GM12892 (cell line): ENCODE results near the gene HOXC10.

Experiments
- DNase-seq: peaks from one replicate; pipeline ENCODE4 v3.0.0; 2011; ENCODE audit not compliant: insufficient read length
- FAIRE-seq: peaks from 2 replicates; lab custom pipeline; 2011; peaks lifted over from hg19 to GRCh38; lab: Jason Lieb, UNC
- POLR2A ChIP-seq: IDR thresholded peaks from 2 replicates; pipeline ENCODE4 v1.6.1; 2011; ENCODE audit warnings: low read depth, low read length, control low read depth
- POLR2AphosphoS5 ChIP-seq: IDR thresholded peaks from 2 replicates; pipeline ENCODE4 v1.6.1; 2011; ENCODE audit warnings: low read depth, low read length, control low read depth
- TAF1 ChIP-seq: IDR thresholded peaks from 2 replicates; pipeline ENCODE4 v1.6.1; 2011; ENCODE audit warnings: low read depth, mild to moderate bottlenecking, control low read depth, low read length, borderline replicate concordance

HOXC10 gene

DNA sequence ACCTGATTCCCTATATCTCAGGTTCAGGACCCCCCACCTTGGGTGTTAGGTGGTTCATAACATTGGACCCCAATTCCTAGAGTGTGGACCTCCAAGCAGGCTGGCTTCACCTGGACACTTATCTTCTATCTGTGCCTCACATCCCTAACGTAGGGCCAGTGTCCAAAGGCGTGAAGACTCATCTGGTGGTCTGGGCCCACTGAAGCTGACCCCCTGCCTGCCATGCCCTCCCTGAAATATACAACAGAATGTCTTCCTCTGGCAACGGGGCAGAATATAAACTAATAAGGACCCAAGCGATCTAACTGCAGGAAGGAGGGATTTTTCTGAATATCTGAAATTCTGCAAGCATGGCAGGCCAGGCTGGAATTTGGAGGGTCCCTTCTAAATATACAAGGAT is 40.7 kb upstream of the HOXC10 start:
- no peak for FAIRE-seq
- no peak for TF ChIP-seq POLR2AphosphoS5
- TF ChIP-seq TAF1 = no peak

DNA sequence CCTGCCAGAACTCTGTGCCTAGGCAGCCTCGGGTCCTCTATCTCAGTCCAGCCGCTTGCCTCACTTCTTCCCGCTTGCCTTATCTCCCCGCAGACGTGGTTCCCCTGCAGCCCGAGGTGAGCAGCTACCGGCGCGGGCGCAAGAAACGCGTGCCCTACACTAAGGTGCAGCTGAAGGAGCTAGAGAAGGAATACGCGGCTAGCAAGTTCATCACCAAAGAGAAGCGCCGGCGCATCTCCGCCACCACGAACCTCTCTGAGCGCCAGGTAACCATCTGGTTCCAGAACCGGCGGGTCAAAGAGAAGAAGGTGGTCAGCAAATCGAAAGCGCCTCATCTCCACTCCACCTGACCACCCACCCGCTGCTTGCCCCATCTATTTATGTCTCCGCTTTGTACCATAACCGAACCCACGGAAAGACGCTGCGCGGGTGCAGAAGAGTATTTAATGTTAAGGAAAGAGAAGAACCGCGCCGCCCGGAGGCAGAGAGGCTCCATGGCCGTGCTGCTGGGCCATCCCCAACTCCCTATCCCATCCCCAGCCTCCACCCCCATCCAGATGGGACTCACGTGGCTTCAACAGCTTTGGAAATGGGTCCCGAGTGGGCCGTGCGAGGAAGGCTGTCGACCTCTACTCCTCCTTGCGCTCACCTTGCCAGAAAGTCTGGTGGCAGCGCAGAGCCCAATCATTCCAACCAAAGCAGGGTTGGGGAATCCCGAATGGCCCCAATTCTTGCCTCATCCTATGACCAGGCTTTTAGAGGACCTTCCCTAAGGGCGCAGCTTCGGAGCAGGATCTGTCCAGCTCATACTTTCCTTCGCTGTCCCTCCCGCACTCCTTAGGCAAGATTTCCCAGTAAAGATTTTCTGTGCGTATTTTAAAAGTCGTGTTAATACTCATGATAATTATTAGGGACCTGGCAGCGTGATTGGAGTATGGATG is 39.8 kb upstream of the HOXC10 start:
- TF ChIP-seq TAF1 (no peak), POLR2AphosphoS5 (no peak), POLR2A (no peak)
- DNase-seq = no peak
- no peak for FAIRE-seq

More for the DNA sequence above, 40.7 kb upstream of the HOXC10 start:
- no peak for DNase-seq

DNA sequence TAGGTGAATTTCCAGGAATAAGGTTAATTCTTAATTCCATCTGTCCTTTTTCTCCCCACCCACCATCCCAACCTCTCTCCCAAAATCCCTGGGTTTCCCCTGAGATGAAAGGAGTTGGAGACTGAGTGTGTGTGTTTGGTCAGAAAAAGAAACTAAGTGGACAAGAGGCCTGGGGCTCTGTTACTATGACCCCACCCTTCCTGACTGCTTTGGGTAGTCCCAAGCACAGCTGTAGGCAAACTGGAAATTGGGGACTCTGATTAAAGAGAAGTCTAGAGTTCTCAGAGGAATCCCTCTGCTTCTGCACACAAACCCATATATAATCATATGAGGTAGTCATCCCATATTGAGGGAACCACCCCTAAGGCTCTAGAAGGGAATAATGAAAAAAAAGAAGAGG is 37.2 kb upstream of the HOXC10 start:
- FAIRE-seq (no peak), DNase-seq (no peak)
- TF ChIP-seq TAF1 (no peak), POLR2AphosphoS5 (no peak), POLR2A (no peak)

DNA sequence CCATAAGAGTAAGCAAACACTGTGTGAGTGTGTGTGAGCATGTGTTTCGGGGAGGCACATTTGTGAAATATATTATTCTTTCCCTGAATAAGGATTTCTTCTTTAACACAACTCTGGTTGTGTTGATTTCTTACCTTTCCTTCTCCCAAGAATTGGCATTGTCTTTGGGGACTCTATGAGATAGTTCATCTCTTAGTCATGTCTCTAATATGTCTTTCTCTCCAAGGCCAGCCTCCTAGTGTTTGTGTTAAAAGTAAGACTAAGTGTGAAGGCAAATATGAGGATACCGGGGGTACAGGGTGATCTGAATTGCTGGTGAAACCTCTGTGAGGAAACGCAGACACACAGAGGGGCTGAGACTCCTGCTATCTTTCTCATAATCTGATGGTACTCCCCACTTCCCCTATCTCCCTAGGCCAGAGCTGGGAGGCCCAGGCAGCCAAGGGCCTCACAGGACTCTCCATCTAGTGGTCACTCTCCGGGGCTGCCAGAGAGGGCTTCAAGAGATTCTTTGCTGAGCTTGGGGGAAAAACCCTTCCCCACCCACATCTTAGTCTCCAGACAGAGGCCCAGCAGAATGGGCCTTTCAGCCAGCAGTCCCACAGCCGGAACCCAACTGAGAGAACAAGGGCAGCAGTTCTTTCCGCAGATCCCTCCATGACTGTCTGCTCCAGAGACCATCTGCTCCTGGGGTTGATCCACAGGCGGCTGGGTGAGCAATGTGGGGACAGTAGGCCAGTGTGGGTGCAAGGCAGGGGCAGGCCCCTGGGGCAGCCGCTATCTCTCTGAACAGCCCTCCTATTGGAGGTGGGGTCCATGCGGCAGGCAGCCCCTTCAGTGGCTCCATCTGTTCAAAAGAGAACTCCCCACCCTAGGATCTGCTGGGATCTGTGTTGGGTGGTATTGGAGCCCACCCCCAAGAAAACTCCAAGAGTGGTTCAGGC is 36.0 kb upstream of the HOXC10 start:
- TF ChIP-seq POLR2A (no peak), POLR2AphosphoS5 (no peak), TAF1 (no peak)
- no peak for FAIRE-seq
- DNase-seq = no peak

DNA sequence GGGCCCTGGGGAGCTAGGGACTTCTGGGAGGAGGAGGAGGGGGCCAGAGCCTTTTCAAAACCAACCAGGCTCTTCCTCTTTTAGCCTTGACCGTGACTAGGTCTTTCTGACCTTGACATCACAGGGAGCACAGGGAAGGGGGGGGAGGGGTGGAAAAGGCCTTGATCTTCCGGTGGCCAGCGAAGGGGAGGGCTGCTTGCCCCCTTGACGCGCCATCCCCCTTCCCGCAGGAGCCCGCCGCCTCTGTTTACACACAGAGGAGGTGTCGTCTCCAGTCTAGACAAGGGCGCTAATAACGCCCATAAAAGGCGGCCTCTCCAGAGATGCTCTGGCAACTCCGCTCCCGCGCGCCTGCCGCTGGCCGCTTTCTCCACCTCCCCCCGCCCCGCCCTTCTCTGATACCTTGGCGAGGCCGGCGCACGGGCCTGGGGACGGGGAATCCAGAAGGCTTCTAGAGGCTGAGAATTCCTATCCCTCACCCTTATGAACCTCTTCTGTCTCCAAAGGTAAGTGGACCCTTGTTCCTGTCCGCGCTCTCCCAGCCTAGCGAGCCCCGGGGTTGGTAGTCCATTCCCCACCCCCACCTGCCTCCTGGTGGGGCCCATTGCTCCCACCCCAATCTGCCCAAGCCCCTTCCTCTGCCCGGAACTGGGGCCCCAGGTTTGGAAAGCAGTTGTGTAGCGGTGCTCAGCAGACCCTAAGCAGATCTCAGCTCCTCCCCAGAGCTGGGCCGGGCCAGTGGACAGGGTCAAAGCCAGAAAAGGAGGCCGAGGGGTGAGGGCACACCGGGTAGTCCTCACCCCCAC is 35.1 kb upstream of the HOXC10 start:
- FAIRE-seq (no peak), DNase-seq (no peak)
- TF ChIP-seq POLR2A = no peak
- no peak for TF ChIP-seq TAF1
- TF ChIP-seq POLR2AphosphoS5 = no peak

DNA sequence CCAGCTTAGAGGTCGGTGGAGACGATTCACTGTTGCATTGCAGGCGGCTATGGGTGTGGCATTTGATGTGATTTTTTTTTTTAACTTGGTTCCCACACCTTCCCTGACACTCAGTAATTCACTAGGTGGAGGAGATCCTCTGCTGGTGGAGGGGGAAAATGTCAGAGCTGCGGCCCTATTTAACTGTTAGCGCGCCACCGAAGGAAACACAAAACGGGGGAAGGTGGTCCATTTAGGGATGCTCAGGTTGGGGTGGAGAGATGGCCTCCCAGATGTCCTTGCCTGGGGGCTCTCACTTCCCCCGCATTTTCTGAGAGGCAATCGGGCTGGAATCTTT is 34.5 kb upstream of the HOXC10 start:
- TF ChIP-seq POLR2AphosphoS5 (no peak), POLR2A (no peak), TAF1 (no peak)
- FAIRE-seq = no peak
- no peak for DNase-seq

DNA sequence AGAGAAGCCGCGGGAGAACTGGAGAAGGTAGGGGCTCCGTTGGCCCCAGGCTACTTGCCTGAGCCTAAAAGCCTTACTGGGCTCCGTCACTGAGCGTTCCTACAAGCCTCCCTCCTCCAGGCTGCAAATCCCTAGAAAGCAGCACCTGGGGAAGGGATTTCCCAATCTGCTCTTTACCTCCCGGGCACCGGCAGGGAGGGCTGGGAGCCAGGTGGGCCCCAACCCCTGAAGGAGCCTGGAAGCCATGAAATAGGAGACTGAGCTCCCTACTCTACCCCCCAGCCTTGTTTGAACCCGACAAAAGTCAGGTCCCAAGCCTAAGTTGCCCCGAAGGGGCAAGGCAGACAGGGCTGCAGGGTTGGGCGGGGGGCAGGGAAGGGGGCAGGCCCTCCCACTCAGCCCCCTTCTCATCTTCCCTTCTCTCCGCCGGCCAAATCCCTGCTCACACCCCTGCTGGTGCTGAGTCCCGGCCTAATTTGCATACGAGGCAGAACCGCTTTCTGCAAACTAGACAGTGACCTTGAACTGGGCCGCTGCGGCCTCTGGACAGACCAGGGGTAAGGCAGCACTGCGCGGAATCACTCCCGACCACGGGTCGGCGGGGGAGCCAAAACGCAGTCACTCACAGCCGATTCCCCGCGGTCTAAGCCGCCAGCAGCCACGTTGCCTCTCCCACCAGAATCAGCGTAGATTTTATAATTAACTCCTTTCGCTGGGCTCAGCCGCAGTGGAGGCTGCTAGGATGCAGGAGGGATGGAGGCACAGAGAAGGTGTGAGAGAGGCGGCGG is 34.0 kb upstream of the HOXC10 start:
- TF ChIP-seq POLR2A (no peak), TAF1 (no peak), POLR2AphosphoS5 (no peak)
- FAIRE-seq (no peak), DNase-seq (no peak)

DNA sequence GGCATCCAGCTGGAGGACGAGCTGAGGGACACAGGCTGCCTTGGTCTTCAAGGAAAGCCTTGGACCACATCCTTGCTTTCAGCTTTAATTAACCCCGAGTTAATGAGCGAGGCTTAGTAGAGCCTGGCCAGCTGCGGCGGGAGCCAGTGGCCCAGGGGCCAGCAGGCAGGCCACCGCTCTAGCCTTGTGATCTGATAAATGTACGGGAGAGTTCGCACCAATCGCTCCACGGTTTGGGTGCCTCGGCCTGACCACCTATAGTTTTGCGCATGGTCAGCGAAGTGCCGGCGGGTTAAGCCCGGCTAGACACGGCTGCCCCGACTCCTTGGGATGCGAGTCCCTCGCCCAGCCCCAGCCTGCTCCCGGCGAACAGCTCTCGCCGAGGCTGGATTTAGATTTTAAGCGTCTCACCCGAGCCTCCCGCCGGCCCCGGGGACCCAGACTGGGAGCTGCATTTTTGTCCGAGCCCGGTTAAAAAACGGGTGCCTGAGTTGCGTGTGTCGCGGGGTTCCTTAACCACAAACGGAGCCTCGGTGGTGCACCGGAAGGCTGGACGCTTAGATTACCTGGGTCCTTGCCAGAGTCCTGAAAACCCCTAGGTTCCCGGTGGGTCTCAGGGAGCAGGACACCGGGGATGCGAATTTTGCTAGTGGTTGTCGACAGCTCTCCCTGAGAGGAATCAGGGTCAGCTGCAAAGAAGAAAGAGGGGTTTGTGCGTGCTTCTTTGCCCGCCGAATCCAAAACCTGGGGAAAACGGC is 33.2 kb upstream of the HOXC10 start:
- TF ChIP-seq POLR2AphosphoS5 (no peak), POLR2A (no peak), TAF1 (no peak)
- DNase-seq (no peak), FAIRE-seq (no peak)

DNA sequence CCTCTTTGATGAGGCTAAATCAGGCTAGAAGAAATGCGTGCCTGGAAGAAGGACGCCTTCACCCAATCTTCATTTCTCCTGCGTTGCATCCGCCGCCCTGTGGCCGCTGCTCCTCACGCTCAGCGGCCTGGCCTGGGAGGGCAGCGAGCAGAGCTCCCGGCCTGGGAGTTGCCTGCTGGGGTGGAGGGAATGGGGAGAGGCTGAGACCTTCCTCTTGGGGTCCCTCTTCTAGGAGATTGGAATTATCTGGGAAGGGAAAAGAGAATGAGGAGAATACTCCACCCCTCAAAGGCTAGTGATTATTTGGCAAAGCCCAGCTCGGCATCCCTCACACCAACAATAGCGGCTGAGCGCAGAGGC is 32.6 kb upstream of the HOXC10 start:
- no peak for TF ChIP-seq POLR2A
- no peak for TF ChIP-seq POLR2AphosphoS5
- TF ChIP-seq TAF1 = no peak
- DNase-seq = no peak
- no peak for FAIRE-seq
